GM18868 (cell line): ENCODE results near the gene D2HGDH.
"Not testable (repeated sequence)": the region's sequence is repeated elsewhere in the genome, so short reads cannot be mapped to it uniquely, and the experiment has no call there.

Experiments
- ATAC-seq: cut with Tn5 transposase; IDR thresholded peaks from one replicate; pipeline ENCODE4 v1.9.1; 2021; ENCODE audit warnings: mild to moderate bottlenecking, moderate library complexity; ENCODE audit not compliant: unreplicated experiment

Gene D2HGDH

DNA sequence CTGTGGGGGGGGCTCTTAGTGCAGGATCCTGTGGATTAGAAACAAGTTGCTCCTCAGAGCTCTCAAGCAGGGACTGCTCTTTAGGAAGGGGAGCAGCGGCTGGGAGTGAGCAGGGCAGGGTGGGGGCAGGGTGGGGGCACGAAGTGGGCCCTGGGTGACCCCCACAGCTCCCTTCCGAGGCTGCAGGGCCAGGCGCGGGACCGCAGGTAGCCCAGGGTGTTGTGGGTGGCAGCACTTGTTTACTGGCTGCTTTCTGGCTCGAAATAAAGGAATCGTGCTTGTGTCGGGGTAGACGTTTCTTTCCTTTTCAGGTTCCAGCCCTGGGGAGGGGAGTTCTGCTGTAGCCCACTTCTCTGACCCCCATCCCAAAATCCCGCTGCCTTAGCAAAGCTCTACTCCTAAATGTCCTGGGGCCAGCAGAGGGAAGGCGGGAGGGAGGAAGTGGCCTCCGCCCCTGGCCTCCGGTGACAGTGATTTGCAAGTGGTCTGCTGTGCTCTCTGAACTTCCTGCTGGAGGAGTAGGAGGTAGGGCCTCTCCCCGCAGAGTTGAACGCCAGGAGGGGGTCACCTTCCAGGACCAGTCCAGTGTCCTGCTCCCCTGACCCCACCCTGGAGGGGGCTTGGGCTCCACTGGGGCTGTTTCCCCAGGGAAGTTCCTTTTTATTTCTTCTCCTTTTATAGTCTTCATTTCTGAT lies 82.8 kb downstream of the D2HGDH start:
- ATAC-seq: no peak

DNA sequence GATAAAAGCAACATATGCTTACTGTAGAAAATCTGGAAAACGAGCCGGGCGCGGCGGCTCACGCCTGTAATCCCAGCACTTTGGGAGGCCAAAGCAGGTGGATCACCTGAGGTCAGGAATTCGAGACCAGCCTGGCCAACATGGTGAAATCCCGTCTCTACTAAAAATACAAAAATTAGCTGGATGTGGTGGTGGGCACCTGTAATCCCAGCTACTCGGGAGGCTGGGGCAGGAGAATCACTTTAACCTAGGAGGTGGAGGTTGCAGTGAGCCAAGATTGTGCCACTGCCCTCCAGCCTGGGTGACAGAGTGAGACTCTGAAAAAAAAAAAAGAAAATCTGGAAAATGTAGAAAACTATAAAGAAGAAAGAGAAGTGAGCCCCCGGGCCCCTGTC lies 83.4 kb downstream of the D2HGDH start:
- ATAC-seq: not testable (repeated sequence)
